Chondrocyte (in vitro differentiated cells): ENCODE measurements around the gene RAP1GAP2. TPM values are rescaled to one million over a fixed set of nuclear protein-coding genes. Genes with fewer than 3 reads are reported as not detected.

Source experiments
- DNase-seq: peaks from one replicate; pipeline ENCODE4 v3.0.0; 2021; ENCODE audit warnings: mixed read lengths, low spot score
- H3K27ac Mint-ChIP-seq: one replicate; pipeline ENCODE4 v1.8.0; 2021; ENCODE audit warnings: mild to moderate bottlenecking, moderate library complexity, mixed read lengths; ENCODE audit not compliant: unreplicated experiment
- H3K27me3 Mint-ChIP-seq: 2 replicates; pipeline ENCODE4 v1.8.0; 2021; ENCODE audit warnings: low read depth, mixed read lengths
- H3K36me3 Mint-ChIP-seq: 2 replicates; pipeline ENCODE4 v1.8.0; 2021; ENCODE audit warnings: low read depth, mixed read lengths
- H3K4me1 Mint-ChIP-seq: 2 replicates; pipeline ENCODE4 v1.8.0; 2021; ENCODE audit warnings: low read depth, mild to moderate bottlenecking, mixed read lengths
- H3K4me3 Mint-ChIP-seq: one replicate; pipeline ENCODE4 v1.8.0; 2021; ENCODE audit warnings: mild to moderate bottlenecking, moderate library complexity, mixed read lengths; ENCODE audit not compliant: unreplicated experiment
- H3K9me3 Mint-ChIP-seq: 2 replicates; pipeline ENCODE4 v1.8.0; 2021; ENCODE audit warnings: low read depth, mixed read lengths
- total RNA-seq: library from RNA; stranded (reverse); gene quantifications from 3 replicates; pipeline ENCODE4 v1.2.1, GENCODE V29; 2021
- TF ChIP-seq, protein P1 (sequence below): fragments of 200-600 bp; sonication (generic); IDR thresholded peaks from 2 replicates; pipeline ENCODE4 v1.5.0; 2021; ENCODE audit warnings: antibody characterized with exemption, mild to moderate bottlenecking, moderate library complexity

The RAP1GAP2 gene
- total RNA-seq, 1 donor from 2014 or later: 3.4 TPM

- H3K9me3 Mint-ChIP-seq: no peaks in the 10 kb centered on the region
- no peaks in the 10 kb centered on the region for H3K27me3 Mint-ChIP-seq
- no peak overlapping the region for H3K27ac Mint-ChIP-seq
- DNase-seq: no peak
- H3K4me3 Mint-ChIP-seq: no peak overlapping the region
- H3K4me1 Mint-ChIP-seq: peaks cover 4% of the 10 kb centered on the region
- H3K36me3 Mint-ChIP-seq: no peaks in the 10 kb centered on the region
- TF ChIP-seq, protein P1, sequence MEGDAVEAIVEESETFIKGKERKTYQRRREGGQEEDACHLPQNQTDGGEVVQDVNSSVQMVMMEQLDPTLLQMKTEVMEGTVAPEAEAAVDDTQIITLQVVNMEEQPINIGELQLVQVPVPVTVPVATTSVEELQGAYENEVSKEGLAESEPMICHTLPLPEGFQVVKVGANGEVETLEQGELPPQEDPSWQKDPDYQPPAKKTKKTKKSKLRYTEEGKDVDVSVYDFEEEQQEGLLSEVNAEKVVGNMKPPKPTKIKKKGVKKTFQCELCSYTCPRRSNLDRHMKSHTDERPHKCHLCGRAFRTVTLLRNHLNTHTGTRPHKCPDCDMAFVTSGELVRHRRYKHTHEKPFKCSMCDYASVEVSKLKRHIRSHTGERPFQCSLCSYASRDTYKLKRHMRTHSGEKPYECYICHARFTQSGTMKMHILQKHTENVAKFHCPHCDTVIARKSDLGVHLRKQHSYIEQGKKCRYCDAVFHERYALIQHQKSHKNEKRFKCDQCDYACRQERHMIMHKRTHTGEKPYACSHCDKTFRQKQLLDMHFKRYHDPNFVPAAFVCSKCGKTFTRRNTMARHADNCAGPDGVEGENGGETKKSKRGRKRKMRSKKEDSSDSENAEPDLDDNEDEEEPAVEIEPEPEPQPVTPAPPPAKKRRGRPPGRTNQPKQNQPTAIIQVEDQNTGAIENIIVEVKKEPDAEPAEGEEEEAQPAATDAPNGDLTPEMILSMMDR: no peak
Measured at GRCh38 chr17:2946144-2946543, 149.9 kb downstream of the RAP1GAP2 start.

DNA sequence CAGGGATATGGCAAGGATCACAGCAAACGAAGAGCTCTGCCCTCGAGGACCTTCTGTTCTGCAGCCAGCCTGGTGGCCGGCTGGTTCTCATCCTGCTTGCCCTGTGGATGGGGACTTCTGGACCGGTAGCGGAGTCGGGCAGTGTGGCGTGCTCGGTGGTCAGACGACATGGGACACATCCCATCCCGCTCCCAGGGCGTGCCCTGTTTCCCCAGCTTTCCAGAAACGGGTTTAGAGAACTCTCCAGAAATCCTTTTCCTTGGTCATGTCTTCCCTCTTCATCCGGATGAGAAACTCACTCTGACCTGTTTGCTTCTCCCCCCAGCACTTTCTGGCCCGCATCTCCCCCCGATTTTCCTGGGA, 151.3 kb downstream of the RAP1GAP2 start:
- Mint-ChIP-seq H3K4me1 (peaks cover 4% of the 10 kb centered on the region), H3K9me3 (no peaks in the 10 kb centered on the region), H3K4me3 (no peak overlapping the region), H3K36me3 (no peaks in the 10 kb centered on the region), H3K27me3 (no peaks in the 10 kb centered on the region), H3K27ac (no peak overlapping the region)
- DNase-seq: peak; percentile 65
- TF ChIP-seq, protein P1: no peak

GRCh38 chr17:2947996-2948550, 151.8 kb downstream of the RAP1GAP2 start:
- no peaks in the 10 kb centered on the region for H3K36me3 Mint-ChIP-seq
- DNase-seq: peak; percentile 72
- H3K4me3 Mint-ChIP-seq: no peak overlapping the region
- TF ChIP-seq, protein P1: no peak
- peaks cover 4% of the 10 kb centered on the region for H3K4me1 Mint-ChIP-seq
- H3K27me3 Mint-ChIP-seq: no peaks in the 10 kb centered on the region
- no peak overlapping the region for H3K27ac Mint-ChIP-seq
- no peaks in the 10 kb centered on the region for H3K9me3 Mint-ChIP-seq

DNA sequence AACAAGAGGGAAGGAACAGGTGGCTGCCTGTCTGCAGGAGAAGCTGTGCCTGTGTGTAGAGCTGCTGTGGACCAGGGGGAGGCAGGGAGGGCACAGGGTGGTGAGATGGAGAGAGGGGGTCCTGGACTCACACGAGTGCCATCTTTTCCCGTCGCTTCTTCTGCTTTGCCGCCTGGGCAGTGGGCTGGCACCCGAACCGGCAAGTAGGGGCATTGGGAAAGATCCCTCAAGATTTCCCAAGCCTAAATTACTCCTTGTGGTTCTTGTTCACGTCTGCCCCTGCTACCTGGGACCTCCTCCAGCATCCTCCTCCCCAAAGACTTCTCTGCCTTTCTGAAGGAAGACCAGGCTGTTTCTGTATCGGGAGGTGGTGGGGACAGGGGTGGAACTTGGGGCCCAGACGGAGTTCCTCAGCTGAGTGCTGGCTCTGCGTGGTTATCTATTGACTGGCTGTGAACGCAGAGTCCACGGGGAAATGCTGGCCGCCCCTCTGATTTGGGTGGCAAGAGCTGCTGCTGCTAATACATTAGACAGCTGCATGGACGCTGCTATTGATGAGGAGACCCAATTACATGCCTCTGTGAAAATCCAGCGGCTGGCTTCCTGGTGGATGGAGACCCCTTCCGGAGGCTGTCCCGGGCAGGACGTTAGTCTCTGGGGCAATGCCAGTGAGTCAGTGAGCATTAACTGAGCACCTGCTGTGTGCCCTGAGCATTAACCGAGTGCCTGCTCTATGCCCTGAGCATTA, 152.7 kb downstream of the RAP1GAP2 start:
- peak; percentile 39 for DNase-seq
- no peaks in the 10 kb centered on the region for H3K36me3 Mint-ChIP-seq
- H3K27ac Mint-ChIP-seq: no peak overlapping the region
- H3K4me3 Mint-ChIP-seq: no peak overlapping the region
- H3K27me3 Mint-ChIP-seq: no peaks in the 10 kb centered on the region
- H3K4me1 Mint-ChIP-seq: peaks cover 4% of the 10 kb centered on the region
- no peaks in the 10 kb centered on the region for H3K9me3 Mint-ChIP-seq
- TF ChIP-seq, protein P1: no peak

DNA sequence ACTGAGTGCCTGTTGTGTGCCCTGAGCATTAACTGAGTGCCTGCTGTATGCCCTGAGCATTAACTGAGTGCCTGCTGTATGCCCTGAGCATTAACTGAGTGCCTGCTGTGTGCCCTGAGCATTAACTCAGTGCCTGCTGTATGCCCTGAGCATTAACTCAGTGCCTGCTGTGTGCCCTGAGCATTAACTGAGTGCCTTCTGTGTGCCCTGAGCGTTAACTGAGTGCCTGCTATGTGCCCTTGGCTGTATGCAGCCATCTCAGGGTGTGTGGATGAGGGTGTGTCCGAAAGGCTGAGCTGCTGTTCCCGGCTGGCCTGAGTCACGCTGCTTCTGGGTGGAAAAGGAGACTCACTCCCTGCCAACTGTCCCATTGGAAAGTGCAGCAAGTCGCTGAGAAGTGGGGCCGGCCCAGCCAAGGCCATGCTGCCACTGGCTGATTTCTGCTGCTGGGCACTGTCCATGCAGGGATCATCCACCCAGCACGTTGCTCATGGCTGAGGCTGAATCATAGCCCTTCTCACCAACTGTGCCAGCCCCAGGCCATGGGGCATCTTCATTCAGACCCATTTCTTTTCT, 153.3 kb downstream of the RAP1GAP2 start:
- H3K9me3 Mint-ChIP-seq: no peaks in the 10 kb centered on the region
- H3K27ac Mint-ChIP-seq: no peak overlapping the region
- H3K36me3 Mint-ChIP-seq: no peaks in the 10 kb centered on the region
- H3K27me3 Mint-ChIP-seq: no peaks in the 10 kb centered on the region
- H3K4me1 Mint-ChIP-seq: peaks cover 4% of the 10 kb centered on the region
- TF ChIP-seq, protein P1: no peak
- H3K4me3 Mint-ChIP-seq: no peak overlapping the region
- peak; percentile 78 for DNase-seq
